Measurements from ENCODE around the gene PSMA7. TPM values are rescaled to one million over a fixed set of nuclear protein-coding genes. Genes with fewer than 3 reads are reported as not detected.
"Not testable (repeated sequence)": the region's sequence is repeated elsewhere in the genome, so short reads cannot be mapped to it uniquely, and the experiment has no call there.

PSMA7 gene
- total RNA-seq, 1 donor from 2014 or later, result 371 TPM

DNA sequence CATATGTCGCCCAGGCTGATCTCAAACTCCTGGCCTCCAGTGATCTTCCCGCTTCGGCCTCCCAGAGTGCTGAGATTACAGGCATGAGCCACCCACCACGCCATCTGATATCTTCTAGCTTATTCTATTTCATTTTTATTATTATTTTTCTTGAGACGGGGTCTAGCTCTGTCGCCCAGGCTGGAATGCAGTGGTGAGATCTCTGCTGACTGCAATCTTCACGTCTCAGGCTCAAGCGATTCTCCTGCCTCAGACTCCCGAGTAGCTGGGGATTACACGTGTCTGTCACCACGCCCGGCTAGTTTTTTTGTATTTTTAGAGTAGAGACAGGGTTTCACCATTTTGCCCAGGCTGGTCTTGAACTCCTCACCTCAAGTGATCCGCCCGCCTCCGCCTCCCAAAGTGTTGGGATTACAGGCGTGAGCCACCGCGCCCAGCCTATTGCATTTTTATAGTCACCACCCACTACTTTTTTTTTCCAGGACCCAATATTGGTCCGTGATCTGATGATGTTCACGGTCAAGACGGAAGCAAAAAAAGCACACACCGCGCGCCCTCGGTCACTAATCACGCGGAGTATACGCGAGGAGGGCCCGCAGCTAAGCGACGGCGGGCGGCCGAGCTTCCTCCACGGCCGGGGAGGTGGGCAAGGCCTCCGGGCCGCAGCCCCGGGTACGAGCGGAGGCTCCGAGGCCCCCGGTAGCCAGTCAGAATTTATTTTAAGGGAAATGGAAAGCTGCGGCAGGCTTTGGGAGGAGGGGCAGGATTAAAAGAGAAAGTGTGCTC, 22.0 kb downstream of the PSMA7 start:
- peak; percentile 94 for DNase-seq (ENCODE audit: low read depth)

DNA sequence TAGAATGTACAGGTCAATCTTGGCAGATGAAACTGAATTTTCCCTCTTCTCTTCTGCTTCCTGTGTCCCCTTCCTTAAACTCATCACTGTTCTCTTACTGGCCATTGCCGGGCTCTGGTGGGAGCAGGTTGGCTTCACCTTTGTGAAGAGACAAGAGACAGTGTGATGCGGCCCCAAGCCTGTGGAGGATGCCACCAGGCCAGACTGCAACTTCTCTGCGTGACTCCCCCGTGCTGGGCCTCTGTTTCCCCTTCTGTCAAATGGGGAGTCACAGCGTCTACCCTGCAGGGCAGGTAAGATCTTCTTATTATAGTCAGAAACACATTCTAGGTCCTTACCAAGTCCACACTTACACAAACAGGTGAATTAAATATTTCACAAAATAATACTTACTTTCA, 22.8 kb downstream of the PSMA7 start:
- DNase-seq (ENCODE audit: low read depth), result no peak

DNA sequence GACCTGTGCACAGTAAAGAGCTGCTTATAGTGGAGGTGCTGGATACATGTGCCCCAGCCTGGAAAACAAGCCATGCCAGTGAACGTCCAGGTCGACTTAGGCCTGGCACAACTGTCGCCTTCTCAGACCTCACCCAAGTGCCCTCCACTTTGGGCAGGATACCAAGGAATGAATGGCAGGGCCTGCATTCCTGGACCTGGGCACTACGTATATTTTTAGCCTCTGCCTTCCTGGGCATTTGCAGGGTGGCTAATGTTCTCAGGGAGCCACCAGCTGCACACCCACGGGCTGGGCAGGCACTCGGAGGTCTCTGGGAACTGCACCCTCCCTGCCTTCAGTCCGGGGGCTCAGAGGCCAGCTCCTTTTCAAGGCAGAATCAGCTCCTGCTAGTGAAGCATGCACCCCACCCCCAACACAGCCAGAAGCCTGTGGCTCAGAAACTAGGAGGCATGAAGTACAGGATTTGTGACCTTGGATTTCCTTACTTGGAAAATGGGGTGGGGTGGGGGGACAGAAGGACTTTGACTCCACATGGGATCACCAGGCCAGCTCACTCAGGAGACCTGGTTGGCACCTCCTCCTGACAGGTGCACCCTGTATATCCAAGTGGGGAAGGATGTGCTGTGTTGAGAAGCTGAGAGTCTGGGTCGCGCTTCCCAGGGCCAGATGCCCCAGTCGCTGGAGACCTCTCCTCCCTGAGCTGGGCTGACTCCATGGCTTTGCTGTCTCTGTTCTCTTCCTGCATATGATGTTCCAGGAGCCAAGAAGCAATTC, 23.4 kb downstream of the PSMA7 start:
- peak; percentile 92 for DNase-seq (ENCODE audit: low read depth)

DNA sequence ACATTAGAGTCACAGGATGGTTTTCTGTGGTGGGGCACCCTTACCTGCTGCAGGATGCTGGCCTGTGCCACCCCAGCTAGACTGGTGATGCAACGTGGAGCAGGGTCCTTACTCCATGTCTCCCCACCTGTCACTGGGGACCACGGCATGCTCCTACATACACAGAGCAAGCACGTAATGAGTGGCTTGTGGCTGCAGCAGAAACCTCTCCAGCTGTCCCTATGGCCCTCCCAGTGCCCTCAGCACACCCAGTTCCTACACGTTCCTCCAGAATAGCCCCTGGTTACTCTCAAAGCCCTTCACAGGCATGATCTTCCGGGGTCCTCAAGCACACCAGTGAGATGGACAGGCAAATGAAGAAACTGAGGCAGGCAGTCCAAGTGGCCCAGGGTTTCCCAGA, 24.1 kb downstream of the PSMA7 start:
- DNase-seq (ENCODE audit: low read depth), result peak; percentile 92

DNA sequence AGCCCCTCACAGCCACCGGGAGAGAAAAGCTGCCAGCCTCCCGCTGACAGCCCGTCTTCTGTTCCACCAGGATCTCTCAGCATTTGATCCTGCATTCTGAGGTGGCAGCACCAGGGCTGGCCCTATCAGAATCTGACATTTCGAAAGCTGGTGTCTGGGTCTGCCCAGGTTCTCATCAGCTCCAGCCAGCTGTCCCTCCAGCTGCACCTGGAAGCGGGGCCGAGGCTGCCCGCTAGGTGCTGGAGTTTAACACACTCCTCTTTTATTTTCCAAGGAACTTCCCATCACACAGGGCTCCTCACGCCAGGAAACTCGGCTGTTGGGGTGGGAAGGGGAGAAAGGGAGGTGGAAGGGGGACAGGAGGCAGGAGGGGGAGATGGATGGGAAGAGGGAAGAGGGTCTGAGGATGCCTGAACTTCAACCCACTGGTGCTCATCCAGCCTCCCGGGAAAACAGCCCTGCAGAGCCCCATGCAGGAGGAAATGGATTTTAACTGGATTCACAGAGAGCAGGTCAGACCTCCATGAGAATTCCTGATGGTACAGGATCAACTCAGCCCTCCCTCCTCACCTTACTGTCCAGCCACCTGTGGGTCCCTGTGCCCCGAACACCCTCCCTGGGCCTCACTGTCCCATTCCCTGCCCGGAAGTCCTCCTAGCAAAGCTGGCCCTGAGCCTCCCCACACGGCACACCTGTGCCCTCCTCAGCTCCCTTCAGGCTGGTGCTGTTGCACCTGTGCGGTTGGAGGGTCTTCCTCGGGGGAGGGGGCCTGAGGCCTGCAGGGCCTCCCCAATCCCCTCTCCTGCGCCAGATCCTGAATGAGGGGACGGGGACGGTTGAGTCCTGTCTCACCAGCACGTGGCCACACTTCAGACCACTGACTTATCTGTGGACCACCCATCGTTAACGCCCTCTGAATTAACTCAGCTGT, 24.8 kb downstream of the PSMA7 start:
- DNase-seq (ENCODE audit: low read depth), result no peak

DNA sequence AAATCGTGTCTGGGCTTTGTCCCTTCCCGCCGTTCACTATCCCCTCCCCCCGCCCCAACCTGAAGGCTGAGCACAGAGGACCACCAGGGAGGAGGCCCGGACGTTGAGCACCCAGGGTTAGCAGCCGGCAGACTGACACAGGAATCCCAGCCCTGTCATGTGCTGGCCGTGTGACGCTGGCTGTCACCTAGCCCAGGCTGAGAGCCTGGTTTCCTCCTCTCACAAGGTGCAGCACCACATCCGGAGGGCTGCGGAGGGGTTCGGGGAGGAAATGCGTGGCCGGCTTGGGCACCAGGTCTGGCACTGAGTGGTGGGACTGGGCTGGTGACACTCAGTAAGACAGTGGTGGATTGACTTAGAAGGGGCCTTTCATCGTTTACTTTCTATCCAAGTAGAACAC, 25.5 kb downstream of the PSMA7 start:
- DNase-seq (ENCODE audit: low read depth), result no peak

DNA sequence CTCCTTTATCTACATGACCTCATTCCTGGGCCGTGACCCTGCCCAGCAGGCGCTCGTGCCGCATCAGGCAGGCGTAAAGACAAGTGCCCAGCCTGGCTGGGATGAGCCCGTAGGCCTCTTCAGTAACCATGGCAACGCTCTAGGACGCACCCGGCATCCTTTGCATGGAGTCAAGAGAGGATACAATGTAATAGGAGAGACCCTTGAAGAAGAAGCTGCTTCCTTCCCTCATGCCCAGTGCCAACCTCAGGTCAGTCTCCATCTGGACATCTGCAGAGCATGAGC, 25.9 kb downstream of the PSMA7 start:
- no peak for DNase-seq (ENCODE audit: low read depth)

DNA sequence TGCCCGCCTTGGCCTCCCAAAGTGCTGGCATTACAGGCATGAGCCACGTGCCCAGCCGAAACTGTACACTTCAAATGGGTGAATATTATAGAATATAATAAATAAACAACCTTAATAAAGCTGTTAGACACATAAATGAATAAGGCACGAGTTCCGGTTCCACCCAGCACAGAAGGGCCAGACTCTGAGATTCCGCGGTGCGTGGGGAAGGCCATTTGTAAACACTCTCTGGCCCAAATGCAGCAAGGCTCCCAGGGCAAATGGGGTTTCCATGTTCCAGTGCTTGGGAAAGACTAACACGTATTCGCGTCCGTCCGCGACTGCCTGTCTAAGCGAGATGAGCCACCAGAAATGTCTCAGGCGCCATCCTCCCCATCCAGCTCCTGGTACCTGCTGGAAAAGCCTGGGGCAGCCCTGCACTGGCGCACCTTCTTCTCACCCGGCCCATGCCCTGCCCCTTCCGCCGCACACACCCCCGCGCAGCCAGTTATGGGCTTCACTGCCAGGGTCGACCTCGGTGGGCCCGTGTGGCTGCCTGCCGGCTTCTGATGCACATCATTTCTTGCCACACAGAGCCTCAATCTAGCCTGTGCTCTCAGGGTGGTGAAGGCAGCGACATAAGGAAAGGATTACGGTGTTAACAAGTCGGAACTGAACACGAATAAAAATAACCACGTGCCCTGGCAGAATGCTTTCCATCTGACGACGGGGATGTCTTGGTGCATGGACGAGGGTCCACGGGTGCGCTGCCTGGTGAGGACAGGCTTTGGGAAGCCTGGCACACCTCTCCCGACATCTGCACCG, 26.4 kb downstream of the PSMA7 start:
- DNase-seq (ENCODE audit: low read depth), result no peak

DNA sequence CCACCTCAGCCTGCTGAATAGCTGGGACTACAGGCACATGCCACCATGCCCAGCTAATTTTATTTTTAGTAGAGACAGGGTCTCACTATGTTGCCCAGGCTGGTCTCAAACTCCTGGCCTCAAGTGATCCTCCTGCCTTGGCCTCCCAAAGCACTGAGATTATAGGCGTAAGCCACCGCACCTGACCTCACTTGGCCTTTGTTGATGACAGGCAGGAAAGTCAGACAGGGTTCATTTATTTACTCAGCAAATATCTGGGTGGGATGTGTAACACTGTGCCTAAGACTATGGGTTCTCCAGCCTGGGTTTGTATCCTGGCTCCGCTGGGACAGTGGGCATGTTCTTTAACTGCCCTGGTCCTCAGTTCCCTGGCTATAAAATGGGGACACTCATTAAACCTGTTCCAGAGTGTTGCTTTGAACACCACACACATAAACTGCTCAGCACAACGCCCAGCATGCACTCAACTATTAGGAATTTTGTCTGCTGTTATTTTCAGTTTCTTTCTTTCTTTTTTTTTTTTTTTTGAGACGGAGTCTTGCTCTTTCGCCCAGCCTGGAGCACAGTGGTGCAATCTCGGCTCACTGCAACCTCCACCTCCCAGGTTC, 27.3 kb downstream of the PSMA7 start:
- not testable (repeated sequence) for DNase-seq (ENCODE audit: low read depth)

DNA sequence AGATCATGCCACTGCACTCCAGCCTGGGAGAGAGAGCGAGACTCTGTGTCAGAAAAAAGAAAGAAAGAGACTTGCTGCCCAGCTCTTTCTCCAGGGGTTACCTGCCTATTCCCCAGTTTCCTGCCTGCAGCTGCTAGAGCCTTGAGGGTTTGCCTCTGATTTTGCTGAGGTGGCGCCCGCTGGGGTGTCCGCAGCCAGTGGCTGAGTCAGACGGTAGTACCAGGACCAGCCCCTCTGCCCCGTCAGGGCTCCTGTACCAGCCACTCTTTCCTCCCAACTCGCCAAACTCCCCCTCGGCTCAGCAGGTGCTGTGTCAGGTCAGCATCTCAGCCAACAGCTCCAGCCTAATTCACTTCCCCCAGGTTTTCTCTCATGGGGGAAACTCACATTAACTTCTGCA, 28.3 kb downstream of the PSMA7 start:
- no peak for DNase-seq (ENCODE audit: low read depth)

DNA sequence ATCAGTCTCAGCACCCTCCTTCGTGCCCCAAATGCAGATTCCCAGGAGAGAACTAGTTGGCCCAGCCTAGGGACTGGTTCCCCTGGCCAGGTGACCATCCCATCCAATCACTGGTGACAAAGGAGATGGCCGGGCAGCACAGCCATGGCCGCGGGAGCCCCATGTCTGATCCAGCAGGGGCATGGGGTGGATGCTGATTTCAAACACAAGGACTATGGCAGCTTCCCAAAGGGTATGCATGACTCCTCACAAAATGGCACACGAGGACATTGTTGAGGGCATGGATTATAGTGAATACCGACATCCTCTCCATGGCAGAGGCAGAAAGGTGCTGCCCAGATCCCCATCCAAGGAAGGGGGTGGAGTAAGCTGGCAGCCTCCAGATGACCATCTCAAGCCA, 30.8 kb downstream of the PSMA7 start:
- no peak for DNase-seq (ENCODE audit: low read depth)

DNA sequence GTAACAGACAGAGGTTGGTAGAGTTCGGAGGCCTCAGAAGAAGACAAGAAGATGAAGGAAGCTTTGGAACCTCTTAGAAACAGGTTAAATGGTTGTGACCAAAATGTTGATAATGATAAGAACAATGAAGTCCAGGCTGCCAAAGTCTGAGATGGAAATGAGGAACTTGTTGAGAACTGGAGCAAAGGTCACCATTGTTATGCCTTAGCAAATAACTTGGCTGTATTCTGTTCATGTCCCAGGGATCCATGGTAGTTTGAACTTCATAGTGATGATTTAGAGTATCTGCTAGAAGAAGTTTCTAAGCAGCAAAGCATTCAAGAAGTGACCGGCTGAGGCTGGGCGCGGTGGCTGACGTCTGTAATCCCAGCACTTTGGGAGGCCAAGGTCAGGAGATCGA, 32.0 kb downstream of the PSMA7 start:
- DNase-seq (ENCODE audit: low read depth), result no peak

DNA sequence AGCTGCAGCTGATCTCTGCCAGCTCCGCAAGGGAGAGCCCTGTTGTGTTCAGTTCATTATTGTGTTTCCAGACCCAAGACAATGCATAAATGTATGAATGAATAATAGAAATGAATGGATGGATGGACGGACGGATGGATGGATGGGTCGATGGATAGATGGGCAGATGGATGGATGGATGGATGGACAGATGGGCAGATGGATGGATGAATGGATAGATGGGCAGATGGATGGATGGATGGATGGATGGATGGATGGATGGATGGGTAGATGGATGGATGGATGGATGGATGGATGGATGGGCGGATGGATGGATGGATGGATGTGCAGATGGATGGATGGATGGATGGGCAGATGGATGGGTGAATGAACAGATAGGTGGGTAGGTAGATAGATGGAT, 37.6 kb downstream of the PSMA7 start:
- DNase-seq (ENCODE audit: low read depth), result no peak

DNA sequence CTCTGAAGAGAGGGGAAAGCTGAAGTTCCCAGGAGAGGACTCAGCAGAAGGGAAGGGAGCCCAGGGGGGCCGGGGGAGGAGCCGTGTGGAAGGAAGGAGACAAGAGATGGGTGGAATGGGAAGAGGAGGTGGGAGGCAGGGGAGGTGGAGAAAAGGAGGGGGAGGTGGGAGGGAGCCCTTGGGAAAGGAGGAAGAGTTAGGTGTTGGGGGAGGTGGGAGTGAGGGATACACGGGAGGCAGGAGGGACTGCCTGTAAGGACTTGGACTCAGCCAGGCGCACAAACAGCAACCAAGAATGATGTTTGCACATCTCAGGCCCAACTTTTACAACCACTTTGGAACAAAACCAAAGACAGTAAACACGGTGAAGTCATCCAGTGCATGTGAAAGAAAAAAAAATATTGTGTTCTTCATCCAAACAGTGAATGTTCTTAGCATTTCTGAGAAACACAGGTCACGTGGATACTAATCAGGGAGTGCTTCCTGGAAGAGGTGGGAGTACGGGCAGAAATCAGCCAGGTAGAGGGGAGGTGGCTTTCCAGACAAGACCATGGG, 38.3 kb downstream of the PSMA7 start:
- no peak for DNase-seq (ENCODE audit: low read depth)

DNA sequence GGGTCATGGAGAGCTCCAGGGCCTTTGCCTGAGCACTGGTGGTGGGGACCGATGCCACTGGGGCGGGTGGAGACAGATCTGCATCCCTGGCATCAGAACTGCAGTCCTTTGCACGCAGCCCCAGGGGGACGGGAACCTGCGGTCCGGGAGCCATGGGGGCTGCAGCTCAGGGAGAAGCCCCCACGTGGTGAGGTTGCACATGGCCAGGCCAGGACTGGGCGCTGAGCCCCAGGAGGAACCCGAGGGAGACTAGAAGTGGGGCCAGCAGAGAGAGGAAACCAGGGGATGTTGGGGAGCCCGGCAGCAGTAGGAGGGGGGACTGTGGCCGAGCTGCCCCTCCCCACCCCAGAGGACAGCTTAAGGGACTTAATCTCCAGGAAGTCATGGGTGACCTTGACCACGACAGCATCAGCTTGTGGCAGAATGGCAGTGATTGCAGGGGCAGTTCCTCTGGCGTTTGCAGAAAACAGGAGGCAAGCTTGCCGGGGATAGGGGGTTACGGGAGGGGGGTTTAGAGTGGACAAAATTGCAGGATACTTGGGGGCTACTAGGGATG, 38.9 kb downstream of the PSMA7 start:
- no peak for DNase-seq (ENCODE audit: low read depth)

DNA sequence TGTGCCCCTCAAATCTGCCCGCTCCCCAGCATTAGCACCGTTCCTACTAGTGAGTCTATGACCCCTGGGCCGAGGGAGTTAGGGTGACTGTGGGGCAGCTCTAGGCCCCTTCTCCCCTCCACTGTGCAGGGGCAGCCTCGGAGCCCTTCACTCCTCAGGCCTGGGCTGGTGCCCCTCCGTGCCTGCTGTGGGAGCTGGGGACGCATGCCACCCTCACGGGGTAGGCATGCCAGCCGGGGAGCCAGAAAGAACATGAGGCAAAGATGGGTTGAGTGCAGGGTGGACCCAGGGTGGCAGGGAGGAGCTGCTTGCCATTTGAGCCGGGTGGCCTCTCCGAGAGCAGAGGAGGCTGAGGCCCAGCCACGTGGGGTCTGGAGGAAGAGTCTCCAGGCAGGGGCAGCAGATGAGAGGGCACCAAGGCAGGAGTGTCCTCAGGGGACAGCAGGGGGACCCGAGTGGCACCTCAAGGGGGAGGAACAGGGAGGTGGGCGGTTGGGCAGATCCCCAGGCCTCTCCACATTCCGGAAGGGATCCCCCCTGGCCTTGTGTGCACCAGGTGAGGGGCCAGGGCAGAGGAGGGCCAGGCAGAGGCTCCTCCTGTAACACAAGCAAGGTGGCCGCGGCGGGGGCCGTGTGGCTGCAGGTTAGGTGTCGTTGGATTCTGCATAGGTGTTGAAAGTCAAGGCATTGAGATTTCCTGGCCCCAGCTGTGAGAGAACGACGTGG, 39.5 kb downstream of the PSMA7 start:
- DNase-seq (ENCODE audit: low read depth), result no peak

DNA sequence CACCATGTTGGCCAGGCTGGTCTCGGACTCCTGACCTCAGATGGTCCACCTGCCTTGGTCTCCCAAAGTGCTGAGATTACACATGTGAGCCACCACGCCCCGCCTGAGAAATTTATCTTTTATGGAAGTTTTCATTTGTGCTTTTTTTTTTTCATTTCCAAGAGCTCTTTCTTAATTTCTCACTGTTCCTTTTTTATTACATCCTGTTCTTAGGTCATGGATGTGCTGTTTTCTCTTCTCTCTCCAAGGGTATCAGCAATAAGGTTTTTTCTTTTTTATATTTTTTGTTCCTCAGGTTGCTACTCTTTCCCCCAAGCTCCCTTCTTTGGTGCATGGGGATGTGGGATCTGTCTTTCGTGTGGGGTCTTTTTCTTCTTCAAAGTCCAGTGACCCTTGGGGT, 42.1 kb downstream of the PSMA7 start:
- no peak for DNase-seq (ENCODE audit: low read depth)

DNA sequence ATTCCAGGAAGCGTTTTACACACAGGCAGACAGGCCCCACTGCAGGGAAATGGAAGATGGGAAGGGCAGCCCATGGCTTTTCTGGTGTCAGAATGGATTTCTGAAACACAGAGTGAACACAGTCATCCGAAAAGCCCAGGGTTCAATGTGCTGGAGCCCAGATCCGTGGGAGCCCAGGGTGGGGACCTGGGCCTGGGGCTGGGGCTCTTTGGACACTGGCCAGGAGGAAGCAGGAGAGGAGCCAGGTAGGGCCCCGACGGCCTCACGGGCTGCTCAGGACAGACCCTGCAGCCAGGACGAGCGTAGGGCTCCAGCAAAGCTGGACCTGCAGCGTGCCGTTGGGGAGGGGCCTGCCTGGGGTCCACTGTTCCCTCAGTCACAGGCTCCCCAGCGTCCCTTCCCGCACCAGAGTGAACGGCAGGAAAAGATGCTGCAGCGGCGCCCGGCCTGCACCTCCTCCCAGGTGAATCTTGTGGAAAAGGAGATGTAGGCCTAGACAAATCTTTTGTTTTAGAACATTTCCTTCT, 45.2 kb downstream of the PSMA7 start:
- no peak for DNase-seq (ENCODE audit: low read depth)
